Sigmoid colon (tissue), 4 donors: ENCODE results near the gene KISS1R.

Experiments used
- CTCF ChIP-seq, 4 experiments: fragments of 450-650 bp in 3 of 4; fragments of 200-600 bp in 1 of 4; IDR thresholded peaks; one replicate each; pipeline ENCODE4 v1.5.1; 2016 to 2019; ENCODE audit warnings: antibody characterized with exemption in 4 of 4, mild to moderate bottlenecking in 3 of 4, moderate library complexity in 2 of 4
- EP300 ChIP-seq, 4 donors: sonication (generic); formaldehyde crosslinking; IDR thresholded peaks; one replicate each; pipeline ENCODE4 v1.6.1; 2017; ENCODE audit warnings: antibody characterized with exemption in 4 of 4
- POLR2A ChIP-seq, 2 donors: fragments of 450-650 bp; IDR thresholded peaks; one replicate each; pipeline ENCODE4 v1.6.1; 2016; ENCODE audit warnings: antibody characterized with exemption in 2 of 2, mild to moderate bottlenecking in 2 of 2, moderate library complexity in 2 of 2

GRCh38 chr19:941292-942132 lies 24.4 kb downstream of the KISS1R start:
- TF ChIP-seq CTCF (IDR thresholded peaks at IDR 0.05): no peak
- TF ChIP-seq POLR2A (IDR thresholded peaks at IDR 0.05): no peak
- TF ChIP-seq EP300 (IDR thresholded peaks at IDR 0.05): no peak
